ENCODE results near the gene KISS1.
"Not testable (repeated sequence)": the region's sequence is repeated elsewhere in the genome, so short reads cannot be mapped to it uniquely, and the experiment has no call there.

KISS1 gene

GRCh38 chr1:204196068-204196795, at the start of gene KISS1:
Gene KISS1 (minus strand): TSS chr1:204196491. CDS start chr1:204192876, 3,615 bp downstream.
- no peak for DNase-seq (ENCODE audit: low spot score)

- no peak for DNase-seq (ENCODE audit: low spot score)
Measured at GRCh38 chr1:204242920-204243319, 46.6 kb upstream of the KISS1 start.

GRCh38 chr1:204241914-204242313, 45.6 kb upstream of the KISS1 start:
- DNase-seq (ENCODE audit: low spot score) = no peak

- no peak for DNase-seq (ENCODE audit: low spot score)
Measured at GRCh38 chr1:204241050-204241449, 44.8 kb upstream of the KISS1 start.

- DNase-seq (ENCODE audit: low spot score) = no peak
Measured at GRCh38 chr1:204240233-204240632, 43.9 kb upstream of the KISS1 start.

- not testable (repeated sequence) for DNase-seq (ENCODE audit: low spot score)
Measured at GRCh38 chr1:204239401-204239800, 43.1 kb upstream of the KISS1 start.

GRCh38 chr1:204238520-204238919, 42.2 kb upstream of the KISS1 start:
- not testable (repeated sequence) for DNase-seq (ENCODE audit: low spot score)

GRCh38 chr1:204237515-204237914, 41.2 kb upstream of the KISS1 start:
- DNase-seq (ENCODE audit: low spot score) = not testable (repeated sequence)

GRCh38 chr1:204232526-204232925, 36.2 kb upstream of the KISS1 start:
- no peak for DNase-seq (ENCODE audit: low spot score)

GRCh38 chr1:204230211-204230610, 33.9 kb upstream of the KISS1 start:
- DNase-seq (ENCODE audit: low spot score) = no peak

- DNase-seq (ENCODE audit: low spot score) = no peak
Measured at GRCh38 chr1:204228896-204229295, 32.6 kb upstream of the KISS1 start.

- no peak for DNase-seq (ENCODE audit: low spot score)
Measured at GRCh38 chr1:204227996-204228785, 31.9 kb upstream of the KISS1 start.

GRCh38 chr1:204227351-204227750, 31.1 kb upstream of the KISS1 start:
- no peak for DNase-seq (ENCODE audit: low spot score)

- DNase-seq (ENCODE audit: low spot score) = no peak
Measured at GRCh38 chr1:204225841-204226735, 29.8 kb upstream of the KISS1 start.

GRCh38 chr1:204224655-204225054, 28.4 kb upstream of the KISS1 start:
- no peak for DNase-seq (ENCODE audit: low spot score)

GRCh38 chr1:204223129-204223860, 27.0 kb upstream of the KISS1 start:
- no peak for DNase-seq (ENCODE audit: low spot score)

- DNase-seq (ENCODE audit: low spot score) = no peak
Measured at GRCh38 chr1:204222764-204223055, 26.4 kb upstream of the KISS1 start.

- DNase-seq (ENCODE audit: low spot score) = no peak
Measured at GRCh38 chr1:204222006-204222763, 25.9 kb upstream of the KISS1 start.

- no peak for DNase-seq (ENCODE audit: low spot score)
Measured at GRCh38 chr1:204221271-204221670, 25.0 kb upstream of the KISS1 start.

- DNase-seq (ENCODE audit: low spot score) = no peak
Measured at GRCh38 chr1:204219971-204220616, 23.8 kb upstream of the KISS1 start.

- DNase-seq (ENCODE audit: low spot score) = no peak
Measured at GRCh38 chr1:204218552-204218951, 22.3 kb upstream of the KISS1 start.

Data from CD4-positive, alpha-beta T cell treated with Interleukin-6 at 100 ng/mL for 8 hours (primary cell).